ENCODE results near the gene AGPS. TPM values are rescaled to one million over a fixed set of nuclear protein-coding genes. Genes with fewer than 3 reads are reported as not detected.

AGPS gene
- total RNA-seq, 2 experiments from 2014 or later = 2.1 to 9.6 TPM

- Histone ChIP-seq H3K9me2 (ENCODE audit: insufficient read depth, low read length) (no peaks in the 10 kb centered on the region), H3K79me2 (ENCODE audit: insufficient read depth, low read depth, low read length) (no peaks in the 10 kb centered on the region), H3K4me3 (ENCODE audit: low read depth, low read length, poor library complexity, severe bottlenecking) (no peak overlapping the region), H2AFZ (ENCODE audit: low read length) (no peak overlapping the region), H3K9me3 (ENCODE audit: low read length) (peaks cover 5% of the 10 kb centered on the region; the same call in 1 of the 2 replicates), H3K27ac (ENCODE audit: low read depth, low read length, poor library complexity, severe bottlenecking) (no peak overlapping the region), H3K36me3 (ENCODE audit: insufficient read depth, low read length) (no peaks in the 10 kb centered on the region), H3K4me1 (ENCODE audit: insufficient read depth, low read length, poor library complexity, severe bottlenecking) (peaks cover 16% of the 10 kb centered on the region), H3K4me2 (ENCODE audit: low read length) (no peak overlapping the region), H4K20me1 (ENCODE audit: insufficient read depth, low read length) (no peaks in the 10 kb centered on the region)
- POLR2A ChIA-PET = no interaction called here
- no peak for DNase-seq (ENCODE audit: low spot score)
- CTCF ChIA-PET (ENCODE audit: unreplicated experiment) = no interaction called here
- intact Hi-C loops (cut with micrococcal nuclease; ENCODE audit: unreplicated experiment) = no loop called here
- TF ChIP-seq, protein P1, sequence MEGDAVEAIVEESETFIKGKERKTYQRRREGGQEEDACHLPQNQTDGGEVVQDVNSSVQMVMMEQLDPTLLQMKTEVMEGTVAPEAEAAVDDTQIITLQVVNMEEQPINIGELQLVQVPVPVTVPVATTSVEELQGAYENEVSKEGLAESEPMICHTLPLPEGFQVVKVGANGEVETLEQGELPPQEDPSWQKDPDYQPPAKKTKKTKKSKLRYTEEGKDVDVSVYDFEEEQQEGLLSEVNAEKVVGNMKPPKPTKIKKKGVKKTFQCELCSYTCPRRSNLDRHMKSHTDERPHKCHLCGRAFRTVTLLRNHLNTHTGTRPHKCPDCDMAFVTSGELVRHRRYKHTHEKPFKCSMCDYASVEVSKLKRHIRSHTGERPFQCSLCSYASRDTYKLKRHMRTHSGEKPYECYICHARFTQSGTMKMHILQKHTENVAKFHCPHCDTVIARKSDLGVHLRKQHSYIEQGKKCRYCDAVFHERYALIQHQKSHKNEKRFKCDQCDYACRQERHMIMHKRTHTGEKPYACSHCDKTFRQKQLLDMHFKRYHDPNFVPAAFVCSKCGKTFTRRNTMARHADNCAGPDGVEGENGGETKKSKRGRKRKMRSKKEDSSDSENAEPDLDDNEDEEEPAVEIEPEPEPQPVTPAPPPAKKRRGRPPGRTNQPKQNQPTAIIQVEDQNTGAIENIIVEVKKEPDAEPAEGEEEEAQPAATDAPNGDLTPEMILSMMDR (conservative IDR thresholded peaks at IDR 0.05; ENCODE audit: low read length) = no peak
- TF ChIP-seq EZH2phosphoT487 (IDR thresholded peaks at IDR 0.05; ENCODE audit: borderline replicate concordance, low read depth, low read length) = no peak
- no TSS peak for BruUV-seq (replicated peaks)
Observed at GRCh38 chr2:177547122-177547521, 154.5 kb downstream of the AGPS start.

DNA sequence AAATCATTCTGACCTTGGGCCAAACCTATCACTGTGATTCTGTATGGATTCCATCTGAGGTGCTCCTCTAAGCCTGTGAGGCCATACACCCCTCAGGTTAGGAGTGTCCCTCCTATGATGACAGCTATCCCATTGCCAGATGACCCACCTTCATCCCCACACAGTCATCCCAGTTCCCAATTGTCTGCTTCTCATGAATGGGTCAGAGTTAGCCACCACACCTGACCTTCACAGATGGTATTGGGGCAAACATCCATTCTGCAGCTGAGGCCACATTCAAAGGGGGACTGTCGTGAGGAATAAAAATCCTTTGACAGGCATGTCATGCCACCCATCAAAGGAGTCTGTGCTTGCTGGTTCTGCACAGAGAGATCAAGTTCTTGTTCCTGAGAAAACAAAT lies 155.2 kb downstream of the AGPS start:
- POLR2A ChIA-PET = no interaction called here
- CTCF ChIA-PET (ENCODE audit: unreplicated experiment) = no interaction called here
- H3K36me3 ChIP-seq (ENCODE audit: insufficient read depth, low read length) = no peaks in the 10 kb centered on the region
- no peaks in the 10 kb centered on the region for H4K20me1 ChIP-seq (ENCODE audit: insufficient read depth, low read length)
- H3K4me3 ChIP-seq (ENCODE audit: low read depth, low read length, poor library complexity, severe bottlenecking) = no peak overlapping the region
- peaks cover 18% of the 10 kb centered on the region for H3K4me1 ChIP-seq (ENCODE audit: insufficient read depth, low read length, poor library complexity, severe bottlenecking)
- H3K9me3 ChIP-seq (ENCODE audit: low read length) = peaks cover 5% of the 10 kb centered on the region; the same call in 1 of the 2 replicates
- no peak for TF ChIP-seq EZH2phosphoT487 (IDR thresholded peaks at IDR 0.05; ENCODE audit: borderline replicate concordance, low read depth, low read length)
- TF ChIP-seq, protein P1 (conservative IDR thresholded peaks at IDR 0.05; ENCODE audit: low read length) = no peak
- intact Hi-C loops (cut with micrococcal nuclease; ENCODE audit: unreplicated experiment) = no loop called here
- BruUV-seq (replicated peaks) = no TSS peak
- no peak for DNase-seq (ENCODE audit: low spot score)
- H2AFZ ChIP-seq (ENCODE audit: low read length) = no peak overlapping the region
- H3K9me2 ChIP-seq (ENCODE audit: insufficient read depth, low read length) = no peaks in the 10 kb centered on the region
- no peaks in the 10 kb centered on the region for H3K79me2 ChIP-seq (ENCODE audit: insufficient read depth, low read depth, low read length)
- H3K27ac ChIP-seq (ENCODE audit: low read depth, low read length, poor library complexity, severe bottlenecking) = no peak overlapping the region
- H3K4me2 ChIP-seq (ENCODE audit: low read length) = no peak overlapping the region

GRCh38 chr2:177548636-177549035 lies 156.1 kb downstream of the AGPS start:
- Histone ChIP-seq H4K20me1 (ENCODE audit: insufficient read depth, low read length) (no peaks in the 10 kb centered on the region), H3K9me2 (ENCODE audit: insufficient read depth, low read length) (no peaks in the 10 kb centered on the region), H3K36me3 (ENCODE audit: insufficient read depth, low read length) (no peaks in the 10 kb centered on the region), H3K4me3 (ENCODE audit: low read depth, low read length, poor library complexity, severe bottlenecking) (no peak overlapping the region), H3K4me1 (ENCODE audit: insufficient read depth, low read length, poor library complexity, severe bottlenecking) (peaks cover 23% of the 10 kb centered on the region), H3K4me2 (ENCODE audit: low read length) (no peak overlapping the region), H2AFZ (ENCODE audit: low read length) (no peak overlapping the region), H3K27ac (ENCODE audit: low read depth, low read length, poor library complexity, severe bottlenecking) (no peak overlapping the region), H3K9me3 (ENCODE audit: low read length) (peaks cover 5% of the 10 kb centered on the region; the same call in 1 of the 2 replicates), H3K79me2 (ENCODE audit: insufficient read depth, low read depth, low read length) (no peaks in the 10 kb centered on the region)
- TF ChIP-seq, protein P1 (conservative IDR thresholded peaks at IDR 0.05; ENCODE audit: low read length) = no peak
- no peak for TF ChIP-seq EZH2phosphoT487 (IDR thresholded peaks at IDR 0.05; ENCODE audit: borderline replicate concordance, low read depth, low read length)
- CTCF ChIA-PET (ENCODE audit: unreplicated experiment) = no interaction called here
- POLR2A ChIA-PET = interaction anchor here (0.7 to 1.2 kb wide), 2 partner anchors 7 to 73 kb away, joined by 3 to 4 read pairs; no protein-coding TSS in a partner anchor
- intact Hi-C loops (cut with micrococcal nuclease; ENCODE audit: unreplicated experiment) = no loop called here
- no TSS peak for BruUV-seq (replicated peaks)
- DNase-seq (ENCODE audit: low spot score) = no peak
